Muscle of leg (tissue), 11 donors: ENCODE measurements around the gene OR10A2. TPM values are rescaled to one million over a fixed set of nuclear protein-coding genes. Genes with fewer than 3 reads are reported as not detected.
"Not testable (repeated sequence)": the region's sequence is repeated elsewhere in the genome, so short reads cannot be mapped to it uniquely, and the experiment has no call there.

ENCODE experiments used
- DNase-seq: peaks from one replicate; pipeline ENCODE4 v3.0.0; 2013
- H3K27ac ChIP-seq: one replicate; pipeline ENCODE4 v1.5.1; 2013; ENCODE audit warnings: mild to moderate bottlenecking, low read length, control low read depth
- H3K27me3 ChIP-seq: one replicate; pipeline ENCODE4 v1.6.1; 2013; ENCODE audit warnings: low read length; ENCODE audit not compliant: control insufficient read depth, insufficient read depth
- H3K36me3 ChIP-seq: one replicate; pipeline ENCODE4 v1.6.1; 2013; ENCODE audit warnings: low read length; ENCODE audit not compliant: control insufficient read depth, insufficient read depth
- H3K4me1 ChIP-seq: one replicate; pipeline ENCODE4 v1.6.1; 2013; ENCODE audit warnings: low read length; ENCODE audit not compliant: control insufficient read depth, insufficient read depth
- H3K4me3 ChIP-seq: one replicate; pipeline ENCODE4 v1.5.1; 2013; ENCODE audit warnings: low read length, control low read depth
- H3K9me3 ChIP-seq: replicated peaks from 2 replicates; pipeline ENCODE4 v1.6.1; 2013; ENCODE audit warnings: low read depth, low read length; ENCODE audit not compliant: control insufficient read depth
- WGBS: methylation state at CpG from one replicate; pipeline ENCODE4 v1.1.5; 2013; ENCODE audit warnings: missing lambda C conversion rate; ENCODE audit not compliant: insufficient coverage; 5-methylcytosine and 5-hydroxymethylcytosine counted together
- polyA plus RNA-seq, 8 donors: library from polyadenylated mRNA; unstranded; fragments of 120-200 nt; gene quantifications; one replicate each; pipeline versions ENCODE4 v1.2.1 to v1.2.3, GENCODE V29; 2013; ENCODE audit warnings: inconsistent platforms in 1 of 8, low replicate concordance in 1 of 8; ENCODE audit not compliant: insufficient read length in 8 of 8, insufficient read depth in 1 of 8
- total RNA-seq: library from RNA; stranded (reverse); fragments of 120-200 nt; gene quantifications from one replicate; pipeline ENCODE4 v1.2.4, GENCODE V29; 2013

Gene OR10A2
- total and polyA plus RNA-seq, 9 donors = not detected

DNA sequence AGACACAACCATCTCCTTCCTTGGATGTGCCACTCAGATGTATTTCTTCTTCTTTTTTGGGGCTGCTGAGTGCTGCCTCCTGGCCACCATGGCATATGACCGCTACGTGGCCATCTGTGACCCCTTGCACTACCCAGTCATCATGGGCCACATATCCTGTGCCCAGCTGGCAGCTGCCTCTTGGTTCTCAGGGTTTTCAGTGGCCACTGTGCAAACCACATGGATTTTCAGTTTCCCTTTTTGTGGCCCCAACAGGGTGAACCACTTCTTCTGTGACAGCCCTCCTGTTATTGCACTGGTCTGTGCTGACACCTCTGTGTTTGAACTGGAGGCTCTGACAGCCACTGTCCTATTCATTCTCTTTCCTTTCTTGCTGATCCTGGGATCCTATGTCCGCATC lies 14.1 kb downstream of the OR10A2 start:
- Histone ChIP-seq H3K4me1 (no peaks in the 10 kb centered on the region), H3K36me3 (no peaks in the 10 kb centered on the region), H3K27me3 (no peaks in the 10 kb centered on the region), H3K27ac (no peak overlapping the region), H3K9me3 (no peaks in the 10 kb centered on the region), H3K4me3 (no peak overlapping the region)
- no peak for DNase-seq
- WGBS = 100% methylated on average over 3 of the region's 3 CpGs

DNA sequence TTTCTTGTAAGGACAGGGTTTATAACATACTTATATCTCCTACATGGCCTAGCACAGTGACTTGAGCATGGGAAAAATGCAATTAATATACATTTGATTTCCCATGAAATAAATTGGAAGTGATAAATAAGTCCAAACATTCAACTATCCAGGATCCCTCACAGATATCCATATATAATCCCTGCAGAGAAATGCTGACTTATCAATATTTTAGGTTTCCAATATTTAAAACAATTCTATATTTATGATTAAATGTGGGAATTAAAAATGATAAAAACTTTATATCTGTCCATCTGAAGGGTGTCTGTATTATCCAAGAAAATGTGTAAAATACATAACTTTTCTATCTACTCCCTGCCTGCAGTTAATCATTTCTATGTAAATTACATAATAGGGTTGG lies 19.9 kb downstream of the OR10A2 start:
- Histone ChIP-seq H3K27ac (no peak overlapping the region), H3K36me3 (no peaks in the 10 kb centered on the region), H3K4me1 (no peaks in the 10 kb centered on the region), H3K4me3 (no peak overlapping the region), H3K27me3 (no peaks in the 10 kb centered on the region), H3K9me3 (no peaks in the 10 kb centered on the region)
- no peak for DNase-seq

DNA sequence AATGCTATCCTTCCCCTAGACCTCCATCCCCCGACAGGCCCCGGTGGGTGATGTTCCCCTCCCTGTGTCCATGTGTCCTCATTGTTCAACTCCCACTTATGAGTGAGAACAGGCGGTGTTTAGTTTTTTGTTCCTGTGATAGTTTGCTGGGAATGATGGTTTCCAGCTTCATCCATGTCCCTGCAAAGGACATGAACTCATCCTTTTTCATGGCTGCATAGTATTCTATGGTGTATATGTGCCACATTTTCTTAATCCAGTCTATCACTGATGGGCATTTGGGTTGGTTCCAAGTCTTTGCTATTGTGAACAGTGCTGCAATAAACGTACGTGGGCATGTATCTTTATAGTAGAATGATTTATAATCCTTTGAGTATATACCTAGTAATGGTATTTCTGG lies 24.9 kb downstream of the OR10A2 start:
- H3K27me3 ChIP-seq, H3K4me1 ChIP-seq, H3K27ac ChIP-seq, DNase-seq, H3K4me3 ChIP-seq, H3K36me3 ChIP-seq, H3K9me3 ChIP-seq: not testable (repeated sequence)
- no CpG with 5 or more reads among the region's 5 CpGs for WGBS

DNA sequence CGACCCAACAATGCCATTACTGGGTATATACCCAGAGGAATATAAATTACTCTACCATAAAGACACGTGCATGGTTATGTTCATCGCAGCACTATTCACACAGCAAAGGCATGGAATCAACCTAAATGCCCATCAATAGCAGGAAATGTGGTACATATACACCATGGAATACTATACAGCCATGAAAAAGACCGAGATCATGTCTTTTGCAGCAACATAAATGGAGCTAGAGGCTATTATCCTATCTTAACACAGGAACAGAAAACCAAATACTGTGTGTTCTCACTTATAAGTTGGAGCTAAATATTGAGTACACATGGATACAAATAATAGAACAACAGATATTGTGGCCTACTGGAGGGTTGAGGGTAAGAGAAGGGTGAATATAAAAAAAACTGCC lies 26.0 kb downstream of the OR10A2 start:
- no peak for DNase-seq
- Histone ChIP-seq H3K27me3 (no peaks in the 10 kb centered on the region), H3K36me3 (no peaks in the 10 kb centered on the region), H3K27ac (no peak overlapping the region), H3K4me3 (no peak overlapping the region), H3K4me1 (no peaks in the 10 kb centered on the region), H3K9me3 (no peaks in the 10 kb centered on the region)
- no CpG with 5 or more reads among the region's 4 CpGs for WGBS

DNA sequence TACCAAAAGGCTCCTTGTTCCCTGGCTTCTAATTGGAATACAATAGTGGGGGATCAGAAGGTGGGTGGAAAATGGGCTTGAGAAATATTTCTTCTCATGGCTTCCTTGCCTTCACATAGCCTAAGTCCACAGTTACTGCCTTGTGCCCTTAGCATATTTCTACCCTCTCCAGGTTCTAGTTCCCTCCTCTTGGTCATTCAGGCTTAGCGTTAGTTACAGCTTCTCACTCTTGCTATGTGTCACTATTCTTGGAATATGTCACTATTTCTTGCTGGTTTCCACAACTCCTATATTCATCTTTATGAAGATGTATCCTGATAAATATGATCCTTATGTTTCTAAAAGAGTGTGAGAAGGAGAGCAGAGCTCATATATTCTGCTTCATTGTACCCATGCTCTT lies 27.0 kb downstream of the OR10A2 start:
- H3K27me3 ChIP-seq = no peaks in the 10 kb centered on the region
- H3K9me3 ChIP-seq = no peaks in the 10 kb centered on the region
- H3K27ac ChIP-seq = no peak overlapping the region
- no peaks in the 10 kb centered on the region for H3K4me1 ChIP-seq
- no peak overlapping the region for H3K4me3 ChIP-seq
- DNase-seq = no peak
- H3K36me3 ChIP-seq = no peaks in the 10 kb centered on the region
- WGBS = no CpG with 5 or more reads among the region's 1 CpG

DNA sequence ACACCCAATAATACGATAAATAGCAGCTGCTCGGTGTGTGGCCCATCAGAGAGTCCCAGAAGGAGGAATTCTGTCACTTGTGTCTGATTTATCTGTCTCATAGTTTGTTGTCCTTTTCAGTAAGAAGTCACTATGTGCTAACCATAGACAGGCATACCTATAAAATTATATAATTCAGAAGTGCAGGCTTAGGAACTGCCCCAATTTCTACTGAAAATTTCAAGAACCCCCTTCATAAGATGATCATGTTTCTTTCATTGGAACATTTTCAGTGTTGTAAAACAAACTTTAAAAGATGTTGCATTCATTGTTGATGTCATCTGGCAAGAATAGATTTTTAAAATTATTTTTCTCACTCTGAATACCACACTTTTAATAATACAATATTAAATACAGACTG lies 29.5 kb downstream of the OR10A2 start, which contains the start of gene OR2D2:
TSS of gene OR2D2 (minus strand) at position 101 of the 400 bp plus-strand sequence. CDS start at position 101, 0 bp downstream.
- H3K4me1 ChIP-seq = no peaks in the 10 kb centered on the region
- no peak within 1 kb of the TSS for H3K27ac ChIP-seq
- H3K36me3 ChIP-seq = no peaks in the 10 kb centered on the region
- H3K4me3 ChIP-seq = no peak within 1 kb of the TSS
- WGBS = no CpG with 5 or more reads among the region's 2 CpGs
- DNase-seq = no peak
- no peaks in the 10 kb centered on the region for H3K9me3 ChIP-seq
- no peaks in the 10 kb centered on the region for H3K27me3 ChIP-seq

DNA sequence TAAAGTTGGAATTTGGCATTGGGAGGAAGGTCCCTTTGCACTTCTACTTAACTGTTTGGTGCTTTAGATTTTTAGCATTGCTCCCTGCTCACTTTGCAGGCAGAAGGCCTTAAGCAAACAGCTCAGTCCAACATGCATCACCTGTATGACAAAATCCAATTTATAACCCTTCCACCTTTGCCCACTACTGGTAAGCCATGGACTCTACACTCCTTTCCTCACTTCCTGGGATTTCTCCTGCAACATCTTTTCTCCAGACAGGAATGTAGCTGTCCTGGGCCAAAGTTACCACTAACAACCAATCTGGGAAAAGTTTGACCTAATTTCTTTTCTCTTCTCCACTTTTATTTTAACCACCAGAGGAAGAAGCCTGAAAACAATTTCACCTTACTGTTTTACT lies 31.2 kb downstream of the OR10A2 start:
- no peaks in the 10 kb centered on the region for H3K4me1 ChIP-seq
- H3K4me3 ChIP-seq = no peak overlapping the region
- H3K36me3 ChIP-seq = no peaks in the 10 kb centered on the region
- H3K27ac ChIP-seq = no peak overlapping the region
- DNase-seq = no peak
- H3K27me3 ChIP-seq = no peaks in the 10 kb centered on the region
- H3K9me3 ChIP-seq = no peaks in the 10 kb centered on the region

DNA sequence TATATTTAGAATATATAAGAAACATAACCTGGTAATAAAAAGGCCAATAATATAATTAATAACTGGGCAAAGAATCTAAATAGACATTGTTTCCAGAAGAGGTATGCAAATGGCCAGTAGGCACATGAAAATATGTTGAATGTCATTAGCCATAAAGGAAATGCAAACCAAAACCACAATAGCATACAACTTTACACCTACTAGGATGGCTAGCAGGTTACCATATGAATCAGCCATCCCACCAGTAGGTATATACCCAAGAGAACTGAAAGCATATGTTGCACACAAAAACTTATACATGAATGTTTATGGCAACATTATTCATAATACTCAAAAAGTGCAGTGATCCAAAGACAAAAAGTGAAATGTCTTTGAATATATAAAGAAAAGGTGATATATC lies 32.2 kb downstream of the OR10A2 start:
- DNase-seq = no peak
- H3K4me1 ChIP-seq = no peaks in the 10 kb centered on the region
- H3K4me3 ChIP-seq = no peak overlapping the region
- H3K9me3 ChIP-seq = no peaks in the 10 kb centered on the region
- H3K27me3 ChIP-seq = no peaks in the 10 kb centered on the region
- H3K27ac ChIP-seq = no peak overlapping the region
- no peaks in the 10 kb centered on the region for H3K36me3 ChIP-seq

DNA sequence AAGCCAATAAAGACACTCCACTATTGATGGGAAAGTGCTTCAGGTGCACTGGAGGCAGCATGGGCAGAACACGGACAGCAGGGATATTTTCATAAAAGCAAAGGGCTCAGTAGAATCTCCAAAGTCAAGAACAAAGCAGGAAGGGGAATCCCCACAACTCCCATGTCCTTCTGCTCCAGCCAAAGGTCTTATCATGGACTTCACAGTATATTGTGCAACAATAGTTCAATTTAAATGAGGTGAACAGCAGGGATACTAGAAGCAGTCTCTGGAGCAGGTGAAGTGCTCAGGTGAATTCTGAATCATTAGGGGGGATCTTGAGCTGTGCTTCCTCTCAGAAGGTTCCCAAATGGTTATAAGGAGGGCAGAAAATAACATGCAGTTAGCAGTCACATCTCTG lies 36.1 kb downstream of the OR10A2 start:
- H3K4me1 ChIP-seq = no peaks in the 10 kb centered on the region
- WGBS = no CpG with 5 or more reads among the region's 1 CpG
- DNase-seq = no peak

DNA sequence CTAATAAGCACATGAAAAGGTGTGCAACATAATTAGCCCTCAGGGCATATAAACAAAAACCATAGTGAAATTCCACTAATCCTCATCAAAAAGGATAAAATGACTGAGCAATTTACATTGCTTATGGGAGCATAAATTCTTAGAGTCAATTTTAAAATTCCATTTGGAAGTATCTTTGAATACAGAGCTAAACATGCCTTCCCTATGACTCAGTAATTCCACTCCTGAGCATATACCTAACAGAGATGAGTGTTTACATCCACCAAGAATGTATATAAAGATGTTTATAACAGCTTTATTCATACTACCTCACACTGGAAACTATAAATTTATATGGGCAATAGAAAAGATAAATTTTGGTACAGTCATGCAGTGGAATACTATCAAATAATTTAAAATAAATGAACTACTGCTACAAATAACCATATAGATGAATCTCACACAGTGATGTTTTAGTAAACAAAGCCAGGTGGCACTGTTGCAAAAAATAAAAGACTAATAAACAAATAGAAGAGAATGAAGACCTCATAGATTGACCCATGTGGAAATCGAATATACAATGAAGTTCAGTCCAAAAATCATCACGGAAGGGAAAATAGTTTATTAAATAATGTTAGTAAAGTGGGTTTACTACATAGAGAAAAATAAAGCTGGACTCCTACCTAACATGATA lies 37.6 kb downstream of the OR10A2 start:
- no peaks in the 10 kb centered on the region for H3K9me3 ChIP-seq
- no CpG with 5 or more reads among the region's 2 CpGs for WGBS

More for the DNA sequence above, 36.1 kb downstream of the OR10A2 start:
- H3K36me3 ChIP-seq = no peaks in the 10 kb centered on the region
- H3K27me3 ChIP-seq = no peaks in the 10 kb centered on the region
- no peak overlapping the region for H3K4me3 ChIP-seq
- no peak overlapping the region for H3K27ac ChIP-seq
- H3K9me3 ChIP-seq = no peaks in the 10 kb centered on the region

DNA sequence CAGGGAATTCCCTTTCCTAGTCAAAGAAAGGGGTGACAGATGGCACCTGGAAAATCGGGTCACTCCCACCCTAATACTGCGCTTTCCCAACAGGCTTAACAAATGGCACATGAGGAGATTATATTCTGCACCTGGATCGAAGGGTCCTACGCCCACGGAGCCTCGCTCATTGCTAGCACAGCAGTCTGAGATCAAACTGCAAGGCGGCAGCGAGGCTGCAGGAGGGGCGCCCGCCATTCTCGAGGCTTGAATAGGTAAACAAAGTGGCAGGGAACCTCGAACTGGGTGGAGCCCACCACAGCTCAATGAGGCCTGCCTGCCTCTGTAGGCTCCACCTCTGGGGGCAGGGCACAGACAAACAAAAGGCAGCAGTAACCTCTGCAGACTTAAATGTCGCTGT lies 41.9 kb downstream of the OR10A2 start:
- not testable (repeated sequence) for H3K27ac ChIP-seq, H3K4me1 ChIP-seq, H3K36me3 ChIP-seq, H3K9me3 ChIP-seq, DNase-seq, H3K4me3 ChIP-seq, H3K27me3 ChIP-seq
- WGBS = 89% methylated on average over 12 of the region's 13 CpGs

More for the DNA sequence above, 37.6 kb downstream of the OR10A2 start:
- DNase-seq = no peak
- Histone ChIP-seq H3K36me3 (no peaks in the 10 kb centered on the region), H3K27me3 (no peaks in the 10 kb centered on the region), H3K4me1 (no peaks in the 10 kb centered on the region), H3K4me3 (no peak overlapping the region), H3K27ac (no peak overlapping the region)
